NCI-H69 (cell line): ENCODE data around the gene TMEM181.
A peak's percentile ranks its signal among the peaks of the same experiment; 100 is the strongest.
"Not testable (repeated sequence)": the region's sequence is repeated elsewhere in the genome, so short reads cannot be mapped to it uniquely, and the experiment has no call there.

Source experiments
- DNase-seq: peaks from one replicate; lab custom pipeline; 2025; lab: John Stamatoyannopoulos, UW

TMEM181 gene

GRCh38 chr6:158661156-158661685 lies 101.3 kb downstream of the TMEM181 start:
- DNase-seq: peak; percentile 85

- DNase-seq: no peak
These were observed 102.7 kb downstream of the TMEM181 start for GRCh38 chr6:158662607-158662953.

GRCh38 chr6:158662954-158663624 lies 103.2 kb downstream of the TMEM181 start:
- peak; percentile 100 for DNase-seq

GRCh38 chr6:158663625-158664165 lies 103.8 kb downstream of the TMEM181 start:
- peak; percentile 95 for DNase-seq

- DNase-seq: no peak
These were observed 105.4 kb downstream of the TMEM181 start for GRCh38 chr6:158665332-158665731.

- peak; percentile 45 for DNase-seq
These were observed 106.9 kb downstream of the TMEM181 start for GRCh38 chr6:158666628-158667359.

GRCh38 chr6:158667360-158667981 lies 107.6 kb downstream of the TMEM181 start:
- DNase-seq: no peak

GRCh38 chr6:158668707-158669103 lies 108.8 kb downstream of the TMEM181 start:
- peak; percentile 63 for DNase-seq

- peak; percentile 75 for DNase-seq
These were observed 109.5 kb downstream of the TMEM181 start for GRCh38 chr6:158669145-158670035.

- not testable (repeated sequence) for DNase-seq
These were observed 112.2 kb downstream of the TMEM181 start for GRCh38 chr6:158672119-158672518.

- no peak for DNase-seq
These were observed 112.8 kb downstream of the TMEM181 start for GRCh38 chr6:158672726-158673125.

- DNase-seq: no peak
These were observed 114.6 kb downstream of the TMEM181 start for GRCh38 chr6:158674342-158675131.

- DNase-seq: not testable (repeated sequence)
These were observed 117.2 kb downstream of the TMEM181 start for GRCh38 chr6:158677094-158677493.

GRCh38 chr6:158677906-158678578 lies 118.2 kb downstream of the TMEM181 start:
- DNase-seq: peak; percentile 25

GRCh38 chr6:158680015-158680414 lies 120.1 kb downstream of the TMEM181 start:
- DNase-seq: no peak

- no peak for DNase-seq
These were observed 120.6 kb downstream of the TMEM181 start for GRCh38 chr6:158680481-158680880.

- no peak for DNase-seq
These were observed 124.4 kb downstream of the TMEM181 start for GRCh38 chr6:158684311-158684710.

GRCh38 chr6:158684745-158685324 lies 124.9 kb downstream of the TMEM181 start:
- no peak for DNase-seq
